Muscle of leg (tissue), 11 donors: ENCODE measurements around the gene POGLUT3. TPM values are rescaled to one million over a fixed set of nuclear protein-coding genes. Genes with fewer than 3 reads are reported as not detected.

Experiments
- DNase-seq: peaks from one replicate; pipeline ENCODE4 v3.0.0; 2013
- H3K27ac ChIP-seq: one replicate; pipeline ENCODE4 v1.5.1; 2013; ENCODE audit warnings: mild to moderate bottlenecking, low read length, control low read depth
- H3K27me3 ChIP-seq: one replicate; pipeline ENCODE4 v1.6.1; 2013; ENCODE audit warnings: low read length; ENCODE audit not compliant: control insufficient read depth, insufficient read depth
- H3K36me3 ChIP-seq: one replicate; pipeline ENCODE4 v1.6.1; 2013; ENCODE audit warnings: low read length; ENCODE audit not compliant: control insufficient read depth, insufficient read depth
- H3K4me1 ChIP-seq: one replicate; pipeline ENCODE4 v1.6.1; 2013; ENCODE audit warnings: low read length; ENCODE audit not compliant: control insufficient read depth, insufficient read depth
- H3K4me3 ChIP-seq: one replicate; pipeline ENCODE4 v1.5.1; 2013; ENCODE audit warnings: low read length, control low read depth
- H3K9me3 ChIP-seq: replicated peaks from 2 replicates; pipeline ENCODE4 v1.6.1; 2013; ENCODE audit warnings: low read depth, low read length; ENCODE audit not compliant: control insufficient read depth
- WGBS: methylation state at CpG from one replicate; pipeline ENCODE4 v1.1.5; 2013; ENCODE audit warnings: missing lambda C conversion rate; ENCODE audit not compliant: insufficient coverage; 5-methylcytosine and 5-hydroxymethylcytosine counted together
- polyA plus RNA-seq, 8 donors: library from polyadenylated mRNA; unstranded; fragments of 120-200 nt; gene quantifications; one replicate each; pipeline versions ENCODE4 v1.2.1 to v1.2.3, GENCODE V29; 2013; ENCODE audit warnings: inconsistent platforms in 1 of 8, low replicate concordance in 1 of 8; ENCODE audit not compliant: insufficient read length in 8 of 8, insufficient read depth in 1 of 8
- total RNA-seq: library from RNA; stranded (reverse); fragments of 120-200 nt; gene quantifications from one replicate; pipeline ENCODE4 v1.2.4, GENCODE V29; 2013

Gene POGLUT3
- total and polyA plus RNA-seq, 9 donors = 41.2 to 81.2 (median 56.1) TPM

DNA sequence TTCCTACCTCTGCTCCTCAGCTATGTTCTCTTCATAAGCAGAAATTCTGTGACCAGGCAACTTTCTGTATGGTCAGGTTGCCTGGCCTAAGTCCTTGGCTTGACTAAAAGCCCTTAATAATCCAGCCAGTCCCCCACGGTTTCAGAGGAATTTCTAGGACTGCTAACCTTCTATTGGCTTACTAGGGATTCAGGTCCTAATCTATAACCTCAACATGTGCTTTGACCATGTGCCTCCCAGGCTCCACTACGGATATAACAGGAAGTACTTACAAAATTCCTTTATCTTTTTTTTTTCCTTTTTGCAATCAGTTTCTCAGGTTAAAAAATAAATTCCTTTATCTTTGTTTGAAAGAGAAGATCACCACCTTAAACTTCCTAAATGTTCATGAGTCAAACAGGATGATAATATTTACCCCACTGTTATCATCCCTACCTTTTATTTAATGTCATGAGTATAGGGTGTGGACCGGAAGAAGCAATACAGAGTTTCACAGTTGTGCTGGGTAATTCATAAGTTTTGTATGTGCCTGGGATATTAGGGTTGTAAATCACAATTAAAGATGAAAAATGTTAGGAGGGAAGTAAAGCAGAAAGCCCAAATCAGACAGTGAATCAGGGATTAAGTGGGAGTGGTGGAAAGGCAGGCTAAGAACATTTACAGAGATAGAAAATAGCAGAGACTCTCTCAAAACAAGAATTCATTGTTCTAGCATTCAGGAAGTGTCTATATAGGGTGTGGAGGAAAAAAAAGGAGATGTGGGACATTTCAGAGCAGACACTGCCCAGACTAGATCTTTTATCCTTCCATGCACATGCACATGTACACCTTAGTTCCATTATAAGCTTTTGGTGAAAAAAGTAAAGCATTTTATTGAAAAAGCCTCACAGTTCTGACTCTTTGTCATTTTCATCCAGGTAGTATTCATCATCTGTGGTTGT, 10.7 kb upstream of the POGLUT3 start:
- H3K9me3 ChIP-seq = no peaks in the 10 kb centered on the region
- no peak overlapping the region for H3K4me3 ChIP-seq
- no peak for DNase-seq
- WGBS = 59% methylated on average over 2 of the region's 3 CpGs
- H3K36me3 ChIP-seq = no peaks in the 10 kb centered on the region
- no peaks in the 10 kb centered on the region for H3K4me1 ChIP-seq
- no peaks in the 10 kb centered on the region for H3K27me3 ChIP-seq
- H3K27ac ChIP-seq = no peak overlapping the region

DNA sequence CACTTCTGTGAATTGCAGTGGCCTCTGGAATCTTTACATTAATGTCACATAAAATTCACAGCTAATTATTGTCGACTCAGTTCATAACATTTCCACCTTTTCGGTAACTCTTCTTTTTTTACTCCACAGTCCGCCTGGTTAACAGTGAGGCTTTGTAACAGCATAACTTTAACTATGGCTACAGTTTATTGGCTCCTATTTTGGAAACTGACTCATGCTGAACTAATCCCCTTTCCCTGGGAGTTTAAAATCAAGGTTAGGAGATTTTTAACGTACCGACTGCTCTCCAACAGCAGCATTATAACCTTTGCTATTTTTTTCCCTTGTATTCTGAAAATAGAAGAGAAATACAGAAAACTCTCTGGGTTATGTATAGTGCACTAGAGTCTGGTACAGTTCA, 3.2 kb upstream of the POGLUT3 start:
- no peaks in the 10 kb centered on the region for H3K36me3 ChIP-seq
- H3K4me1 ChIP-seq = peaks cover 7% of the 10 kb centered on the region
- no peaks in the 10 kb centered on the region for H3K9me3 ChIP-seq
- H3K4me3 ChIP-seq = no peak overlapping the region
- DNase-seq = peak; percentile 41
- no peaks in the 10 kb centered on the region for H3K27me3 ChIP-seq
- no peak overlapping the region for H3K27ac ChIP-seq
- no CpG with 5 or more reads among the region's 5 CpGs for WGBS

- H3K36me3 ChIP-seq = no peaks in the 10 kb centered on the region
Measured at GRCh38 chr11:108500721-108501120, 2.5 kb upstream of the POGLUT3 start.

DNA sequence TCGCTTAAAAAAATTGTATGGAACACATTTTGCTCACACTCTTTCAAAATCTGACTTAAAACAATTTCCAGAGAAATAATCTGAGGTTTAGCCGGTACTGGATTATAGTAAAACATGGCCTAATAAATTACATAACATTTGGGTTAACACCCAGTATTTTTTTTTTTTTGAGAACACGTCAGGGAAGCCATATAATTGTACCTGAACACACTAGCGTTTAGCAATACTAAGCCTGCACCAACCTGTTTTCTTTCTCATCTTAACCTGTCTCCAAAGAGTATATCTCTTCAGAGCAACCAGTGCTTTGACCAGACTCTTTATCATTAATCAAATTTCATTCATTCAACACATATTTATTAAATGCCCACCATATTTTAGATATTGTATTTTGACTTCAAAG, 2.0 kb upstream of the POGLUT3 start:
- Histone ChIP-seq H3K4me1 (peaks cover 7% of the 10 kb centered on the region), H3K9me3 (no peaks in the 10 kb centered on the region), H3K4me3 (no peak overlapping the region), H3K27ac (no peak overlapping the region), H3K36me3 (peaks cover 3% of the 10 kb centered on the region), H3K27me3 (no peaks in the 10 kb centered on the region)
- WGBS = no CpG with 5 or more reads among the region's 4 CpGs
- DNase-seq = no peak

More at GRCh38 chr11:108500721-108501120, 2.5 kb upstream of the POGLUT3 start:
- Histone ChIP-seq H3K4me1 (peaks cover 7% of the 10 kb centered on the region), H3K4me3 (no peak overlapping the region), H3K27ac (no peak overlapping the region), H3K27me3 (no peaks in the 10 kb centered on the region), H3K9me3 (no peaks in the 10 kb centered on the region)
- no CpG with 5 or more reads among the region's 2 CpGs for WGBS
- DNase-seq = no peak

- H3K27ac ChIP-seq = peak overlapping the region; percentile 96
- peak overlapping the region; percentile 77 for H3K4me3 ChIP-seq
- WGBS = 47% methylated on average over 14 of the region's 29 CpGs
- peak; percentile 25 for DNase-seq
- H3K9me3 ChIP-seq = no peaks in the 10 kb centered on the region
- peaks cover 4% of the 10 kb centered on the region for H3K36me3 ChIP-seq
- peaks cover 7% of the 10 kb centered on the region for H3K4me1 ChIP-seq
- no peaks in the 10 kb centered on the region for H3K27me3 ChIP-seq
Measured at GRCh38 chr11:108498816-108499408, 728 bp upstream of the POGLUT3 start.

GRCh38 chr11:108497317-108498045, 703 bp downstream of the POGLUT3 start:
- peak overlapping the region; percentile 92 for H3K27ac ChIP-seq
- peaks cover 4% of the 10 kb centered on the region for H3K36me3 ChIP-seq
- H3K9me3 ChIP-seq = no peaks in the 10 kb centered on the region
- no peaks in the 10 kb centered on the region for H3K27me3 ChIP-seq
- peak; percentile 99 for DNase-seq
- peaks cover 7% of the 10 kb centered on the region for H3K4me1 ChIP-seq
- 0% methylated on average over 19 of the region's 30 CpGs for WGBS
- peak overlapping the region; percentile 67 for H3K4me3 ChIP-seq

- Histone ChIP-seq H3K36me3 (peaks cover 4% of the 10 kb centered on the region), H3K27ac (peak overlapping the region; percentile 92), H3K9me3 (no peaks in the 10 kb centered on the region), H3K4me1 (peaks cover 7% of the 10 kb centered on the region), H3K4me3 (peak overlapping the region; percentile 67), H3K27me3 (no peaks in the 10 kb centered on the region)
- WGBS = 60% methylated on average over 6 of the region's 7 CpGs
- peak; percentile 22 for DNase-seq
Measured at GRCh38 chr11:108496643-108497256, 1.4 kb downstream of the POGLUT3 start.

DNA sequence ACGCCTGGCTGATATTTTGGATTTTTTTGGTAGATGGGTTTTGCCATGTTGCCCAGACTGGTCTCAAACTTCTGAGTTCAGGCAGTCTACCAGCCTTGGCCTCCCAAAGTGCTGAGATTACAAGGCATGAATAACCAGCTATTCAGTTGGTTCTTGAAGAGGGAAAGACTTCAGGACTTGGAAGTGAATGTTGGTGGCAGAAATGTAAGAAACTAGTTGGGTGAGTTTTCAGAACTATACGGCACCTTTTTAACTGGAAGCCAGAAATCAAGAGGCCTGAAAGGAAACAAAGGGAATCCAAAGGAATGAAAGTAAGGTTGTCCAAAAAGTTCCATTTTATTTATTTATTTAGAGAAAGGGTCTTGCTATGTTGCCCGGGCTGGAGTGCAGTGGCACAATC, 2.9 kb downstream of the POGLUT3 start:
- H3K27me3 ChIP-seq = no peaks in the 10 kb centered on the region
- peaks cover 7% of the 10 kb centered on the region for H3K4me1 ChIP-seq
- H3K4me3 ChIP-seq = no peak overlapping the region
- no peak for DNase-seq
- H3K27ac ChIP-seq = no peak overlapping the region
- no peaks in the 10 kb centered on the region for H3K9me3 ChIP-seq
- 93% methylated on average over 2 of the region's 3 CpGs for WGBS
- peaks cover 6% of the 10 kb centered on the region for H3K36me3 ChIP-seq

DNA sequence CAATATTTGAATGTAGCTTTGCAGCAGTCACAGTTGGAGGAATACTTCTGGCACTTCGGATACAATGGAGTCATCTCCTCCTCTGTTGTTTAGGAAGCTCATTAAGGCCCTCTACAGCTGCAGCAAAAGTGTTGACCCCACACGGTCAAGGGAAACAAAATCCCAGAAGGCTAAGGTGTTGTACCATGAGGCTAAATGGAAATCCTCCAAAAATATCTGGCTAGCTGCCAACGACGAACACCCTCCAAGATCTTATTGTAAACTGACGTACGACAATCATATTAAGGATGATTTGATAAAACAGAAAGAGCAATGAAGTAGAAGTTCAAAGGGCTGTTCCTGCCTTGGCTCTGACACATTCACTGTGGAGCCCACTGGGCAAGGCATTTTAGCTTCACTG, 4.0 kb downstream of the POGLUT3 start:
- Histone ChIP-seq H3K36me3 (peaks cover 12% of the 10 kb centered on the region), H3K4me1 (peaks cover 7% of the 10 kb centered on the region), H3K27ac (no peak overlapping the region), H3K9me3 (no peaks in the 10 kb centered on the region), H3K27me3 (no peaks in the 10 kb centered on the region), H3K4me3 (no peak overlapping the region)
- peak; percentile 13 for DNase-seq
- WGBS = 60% methylated on average over 1 of the region's 6 CpGs
